ENCODE results near the gene SLC35G1.
A peak's percentile ranks its signal among the peaks of the same experiment; 100 is the strongest.

Gene SLC35G1

GRCh38 chr10:93874309-93875031 is 19.3 kb upstream of the SLC35G1 start:
- H3K4me3 ChIP-seq (ENCODE audit: low read depth, low read length), result no peak overlapping the region
- H3K9me3 ChIP-seq, result no peaks in the 10 kb centered on the region
- no peak for DNase-seq
- no peak for TF ChIP-seq CTCF (IDR thresholded peaks at IDR 0.05; ENCODE audit: low read depth, low read length)
- H3K27me3 ChIP-seq, result no peaks in the 10 kb centered on the region; the same call in 1 of the 2 replicates
- no peaks in the 10 kb centered on the region for H3K36me3 ChIP-seq
- no peaks in the 10 kb centered on the region for H3K4me1 ChIP-seq

- no peak for DNase-seq
- no peaks in the 10 kb centered on the region for H3K36me3 ChIP-seq
- no peaks in the 10 kb centered on the region for H3K4me1 ChIP-seq
- H3K27me3 ChIP-seq, result no peaks in the 10 kb centered on the region; the same call in 1 of the 2 replicates
- no peaks in the 10 kb centered on the region for H3K9me3 ChIP-seq
- TF ChIP-seq CTCF (IDR thresholded peaks at IDR 0.05; ENCODE audit: low read depth, low read length), result no peak
- H3K4me3 ChIP-seq (ENCODE audit: low read depth, low read length), result no peak overlapping the region
Measured at GRCh38 chr10:93875032-93875358, 18.8 kb upstream of the SLC35G1 start.

- TF ChIP-seq CTCF (IDR thresholded peaks at IDR 0.05; ENCODE audit: low read depth, low read length), result no peak
- Histone ChIP-seq H3K36me3 (no peaks in the 10 kb centered on the region), H3K27me3 (no peaks in the 10 kb centered on the region; the same call in 1 of the 2 replicates), H3K4me1 (no peaks in the 10 kb centered on the region), H3K4me3 (ENCODE audit: low read depth, low read length) (no peak overlapping the region), H3K9me3 (no peaks in the 10 kb centered on the region)
- no peak for DNase-seq
Measured at GRCh38 chr10:93876381-93876780, 17.4 kb upstream of the SLC35G1 start.

GRCh38 chr10:93879273-93879672 is 14.5 kb upstream of the SLC35G1 start:
- H3K27me3 ChIP-seq, result no peaks in the 10 kb centered on the region; the same call in 1 of the 2 replicates
- H3K36me3 ChIP-seq, result no peaks in the 10 kb centered on the region
- no peaks in the 10 kb centered on the region for H3K4me1 ChIP-seq
- DNase-seq, result no peak
- H3K4me3 ChIP-seq (ENCODE audit: low read depth, low read length), result no peak overlapping the region
- H3K9me3 ChIP-seq, result no peaks in the 10 kb centered on the region
- no peak for TF ChIP-seq CTCF (IDR thresholded peaks at IDR 0.05; ENCODE audit: low read depth, low read length)

GRCh38 chr10:93894516-93895378 is 969 bp downstream of the SLC35G1 start:
- TF ChIP-seq CTCF (IDR thresholded peaks at IDR 0.05; ENCODE audit: low read depth, low read length), result no peak
- no peaks in the 10 kb centered on the region for H3K27me3 ChIP-seq
- DNase-seq, result no peak
- H3K4me3 ChIP-seq (ENCODE audit: low read depth, low read length), result peak overlapping the region; percentile 87
- no peaks in the 10 kb centered on the region for H3K9me3 ChIP-seq
- no peaks in the 10 kb centered on the region for H3K4me1 ChIP-seq
- H3K36me3 ChIP-seq, result peaks cover 7% of the 10 kb centered on the region
